GM12878 (cell line): ENCODE data around the gene B9D1.

Experiments used
- CEBPZ ChIP-seq: fragments of 150-350 bp; IDR thresholded peaks from 2 replicates; pipeline ENCODE4 v1.6.1; 2016; ENCODE audit warnings: low read depth, low read length
- CTCF ChIP-seq, 3 experiments: IDR thresholded peaks in 2 of 3; conservative IDR thresholded peaks in 1 of 3; 2 replicates each; pipeline ENCODE4 v1.5.1; 2011; ENCODE audit warnings: low read depth in 3 of 3, low read length in 3 of 3, mild to moderate bottlenecking in 3 of 3, control low read depth in 2 of 3, moderate library complexity in 2 of 3, inconsistent platforms in 1 of 3, mixed read lengths in 1 of 3; ENCODE audit not compliant: control insufficient read depth in 2 of 3, insufficient read depth in 1 of 3; ENCODE audit errors: extremely low read depth in 1 of 3
- HDGF ChIP-seq: fragments of 450-650 bp; IDR thresholded peaks from 2 replicates; pipeline ENCODE4 v1.6.1; 2016; ENCODE audit warnings: antibody characterized with exemption
- MAX ChIP-seq: IDR thresholded peaks from 2 replicates; pipeline ENCODE4 v1.6.1; 2012; ENCODE audit warnings: low read depth, low read length, improper control_type of control experiment
- POLR2A ChIP-seq: IDR thresholded peaks from 2 replicates; pipeline ENCODE4 v1.6.1; 2011; ENCODE audit warnings: low read depth, mild to moderate bottlenecking, low read length
- POU2F2 ChIP-seq: IDR thresholded peaks from 3 replicates; pipeline ENCODE4 v1.6.1; 2011; ENCODE audit warnings: low read depth, mild to moderate bottlenecking, low read length, borderline replicate concordance
- REST ChIP-seq: IDR thresholded peaks from 2 replicates; pipeline ENCODE4 v1.6.1; 2012; ENCODE audit warnings: mild to moderate bottlenecking, low read depth, low read length
- SIN3A ChIP-seq: IDR thresholded peaks from 2 replicates; pipeline ENCODE4 v1.6.1; 2012; ENCODE audit warnings: low read depth, low read length, improper control_type of control experiment
- ZNF274 ChIP-seq: IDR thresholded peaks from one replicate; pipeline ENCODE4 v1.8.0; 2011; ENCODE audit not compliant: insufficient read length, insufficient read depth
- ZZZ3 ChIP-seq: IDR thresholded peaks from 2 replicates; pipeline ENCODE4 v1.6.1; 2011; ENCODE audit warnings: low read depth; ENCODE audit not compliant: control insufficient read depth, insufficient read length

GRCh38 chr17:19305761-19306159 lies 56.8 kb downstream of the B9D1 start:
- no peak for TF ChIP-seq CTCF (IDR thresholded peaks at IDR 0.05 in 2 of 3, conservative IDR thresholded peaks at IDR 0.05 in 1 of 3; ENCODE audit: control insufficient read depth in 2 of 3, extremely low read depth in 1 of 3, insufficient read depth in 1 of 3, low read depth in 3 of 3, low read length in 3 of 3)
- TF ChIP-seq POLR2A, result no peak
- TF ChIP-seq ZZZ3, result no peak
- no peak for TF ChIP-seq REST
- TF ChIP-seq SIN3A, result no peak
- TF ChIP-seq HDGF, result no peak
- no peak for TF ChIP-seq POU2F2
- no peak for TF ChIP-seq CEBPZ
- no peak for TF ChIP-seq MAX
- no peak for TF ChIP-seq ZNF274
